BE2C (cell line): ENCODE results near the gene TEC.

Experiments
- DNase-seq: peaks from one replicate; pipeline ENCODE4 v3.0.0-alpha.2; 2020
- H3K27me3 ChIP-seq: fragments of 250-450 bp; sonication (Bioruptor Pico); 2 replicates; pipeline ENCODE4 v1.5.1; 2020; ENCODE audit warnings: mild to moderate bottlenecking
- H3K36me3 ChIP-seq: fragments of 250-450 bp; sonication (Bioruptor Pico); 2 replicates; pipeline ENCODE4 v1.5.1; 2020; ENCODE audit warnings: mild to moderate bottlenecking
- H3K4me1 ChIP-seq: fragments of 250-450 bp; sonication (Bioruptor Pico); 2 replicates; pipeline ENCODE4 v1.5.1; 2020
- H3K4me3 ChIP-seq: 2 replicates; pipeline ENCODE4 v1.5.1; 2011; ENCODE audit warnings: low read depth, low read length
- H3K9me3 ChIP-seq: fragments of 250-450 bp; sonication (Bioruptor Pico); 2 replicates; pipeline ENCODE4 v1.5.1; 2020
- TF ChIP-seq, protein P1 (sequence below): IDR thresholded peaks from 2 replicates; pipeline ENCODE4 v1.5.1; 2012; ENCODE audit warnings: mild to moderate bottlenecking, low read depth, low read length

The TEC gene

DNA sequence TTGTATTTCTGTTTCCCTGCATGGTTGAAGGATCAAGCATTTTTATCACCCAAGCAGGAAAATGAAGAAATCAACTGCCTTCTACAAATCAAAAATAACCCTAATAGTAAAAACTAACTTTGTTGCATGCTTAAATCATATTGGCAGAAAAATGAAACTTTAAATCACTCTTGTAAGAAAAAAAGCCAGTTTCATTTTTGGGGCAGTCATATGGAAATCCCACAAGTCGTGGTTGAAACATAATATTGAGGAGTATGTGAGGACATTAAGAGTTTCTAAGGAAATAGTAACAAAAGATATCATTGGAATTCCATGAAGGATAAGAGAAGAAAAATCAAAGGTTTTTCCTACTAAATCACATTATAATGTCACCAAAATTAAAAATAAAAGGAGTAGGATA is 8.4 kb downstream of the TEC start:
- Histone ChIP-seq H3K27me3 (peaks cover 10% of the 10 kb centered on the region), H3K9me3 (no peaks in the 10 kb centered on the region), H3K36me3 (no peaks in the 10 kb centered on the region), H3K4me3 (no peak overlapping the region), H3K4me1 (no peaks in the 10 kb centered on the region)
- no peak for DNase-seq
- TF ChIP-seq, protein P1, sequence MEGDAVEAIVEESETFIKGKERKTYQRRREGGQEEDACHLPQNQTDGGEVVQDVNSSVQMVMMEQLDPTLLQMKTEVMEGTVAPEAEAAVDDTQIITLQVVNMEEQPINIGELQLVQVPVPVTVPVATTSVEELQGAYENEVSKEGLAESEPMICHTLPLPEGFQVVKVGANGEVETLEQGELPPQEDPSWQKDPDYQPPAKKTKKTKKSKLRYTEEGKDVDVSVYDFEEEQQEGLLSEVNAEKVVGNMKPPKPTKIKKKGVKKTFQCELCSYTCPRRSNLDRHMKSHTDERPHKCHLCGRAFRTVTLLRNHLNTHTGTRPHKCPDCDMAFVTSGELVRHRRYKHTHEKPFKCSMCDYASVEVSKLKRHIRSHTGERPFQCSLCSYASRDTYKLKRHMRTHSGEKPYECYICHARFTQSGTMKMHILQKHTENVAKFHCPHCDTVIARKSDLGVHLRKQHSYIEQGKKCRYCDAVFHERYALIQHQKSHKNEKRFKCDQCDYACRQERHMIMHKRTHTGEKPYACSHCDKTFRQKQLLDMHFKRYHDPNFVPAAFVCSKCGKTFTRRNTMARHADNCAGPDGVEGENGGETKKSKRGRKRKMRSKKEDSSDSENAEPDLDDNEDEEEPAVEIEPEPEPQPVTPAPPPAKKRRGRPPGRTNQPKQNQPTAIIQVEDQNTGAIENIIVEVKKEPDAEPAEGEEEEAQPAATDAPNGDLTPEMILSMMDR: no peak

DNA sequence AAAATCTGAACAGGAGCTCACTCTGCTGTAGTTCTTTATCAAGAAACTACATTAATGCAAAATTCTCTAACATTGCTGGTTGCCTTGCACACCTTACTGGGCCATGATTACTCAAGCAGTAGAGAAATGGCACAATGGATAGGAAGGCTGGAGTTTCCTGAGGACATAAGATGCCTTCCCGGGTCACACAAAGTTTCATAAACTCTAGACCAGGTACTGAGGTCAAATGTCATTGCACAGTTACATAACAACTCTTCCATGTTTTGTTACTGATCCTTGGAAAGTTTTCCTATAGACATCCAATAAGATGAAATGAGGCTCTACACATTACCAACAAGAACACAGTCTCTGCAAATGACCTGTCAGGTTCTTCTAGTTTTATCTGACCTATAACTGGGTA is 9.9 kb downstream of the TEC start:
- Histone ChIP-seq H3K36me3 (no peaks in the 10 kb centered on the region), H3K9me3 (no peaks in the 10 kb centered on the region), H3K4me1 (no peaks in the 10 kb centered on the region), H3K27me3 (peaks cover 10% of the 10 kb centered on the region), H3K4me3 (no peak overlapping the region)
- DNase-seq: no peak
- TF ChIP-seq, protein P1: no peak

DNA sequence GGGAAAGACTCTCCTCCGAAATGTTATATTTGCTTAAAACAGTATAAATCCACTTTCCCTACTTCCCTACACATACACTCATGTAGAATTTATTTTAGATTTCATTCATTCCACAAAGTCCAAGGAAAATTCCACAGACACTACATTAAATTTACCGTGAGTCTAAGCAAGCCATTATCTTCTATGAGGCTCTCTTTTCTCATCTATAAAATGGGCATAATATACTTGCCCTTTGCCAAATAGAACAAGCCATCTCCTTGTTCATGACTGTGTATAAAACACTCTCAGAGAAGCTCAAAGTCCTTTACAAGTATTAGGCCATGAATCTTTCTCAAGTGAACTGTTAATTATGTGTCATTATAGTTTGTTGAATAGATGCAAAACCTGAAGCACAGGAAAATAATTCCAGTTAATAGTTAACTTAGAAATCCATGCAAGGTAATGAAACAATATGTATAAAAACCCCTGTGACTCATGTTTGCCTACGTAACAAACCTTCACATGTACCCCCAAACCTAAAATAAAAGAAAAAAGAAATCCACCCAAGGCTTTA is 10.7 kb downstream of the TEC start:
- H3K36me3 ChIP-seq: no peaks in the 10 kb centered on the region
- DNase-seq: no peak
- H3K27me3 ChIP-seq: peaks cover 10% of the 10 kb centered on the region
- TF ChIP-seq, protein P1: no peak
- no peaks in the 10 kb centered on the region for H3K9me3 ChIP-seq
- no peaks in the 10 kb centered on the region for H3K4me1 ChIP-seq
- no peak overlapping the region for H3K4me3 ChIP-seq

DNA sequence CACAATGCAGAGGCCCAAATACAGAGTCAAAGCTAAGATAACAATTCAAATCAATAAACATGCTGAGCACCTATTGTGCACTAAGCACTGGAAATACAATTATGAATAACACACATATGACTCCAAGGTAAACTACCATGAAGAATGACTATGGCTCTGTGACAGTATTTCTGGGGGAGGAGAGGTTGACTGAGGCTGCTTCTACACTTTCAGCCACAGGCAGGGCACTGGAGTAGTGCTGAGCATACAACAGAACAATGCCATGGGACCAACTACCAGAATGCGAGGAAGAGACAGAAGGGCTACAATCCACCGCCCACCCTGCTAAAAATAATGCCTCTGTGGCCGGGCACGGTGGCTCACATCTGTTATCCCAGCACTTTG is 13.7 kb downstream of the TEC start:
- H3K36me3 ChIP-seq: no peaks in the 10 kb centered on the region
- no peak overlapping the region for H3K4me3 ChIP-seq
- H3K9me3 ChIP-seq: no peaks in the 10 kb centered on the region
- H3K27me3 ChIP-seq: peaks cover 9% of the 10 kb centered on the region; the same call in 1 of the 2 replicates
- TF ChIP-seq, protein P1: no peak
- no peak for DNase-seq
- no peaks in the 10 kb centered on the region for H3K4me1 ChIP-seq

DNA sequence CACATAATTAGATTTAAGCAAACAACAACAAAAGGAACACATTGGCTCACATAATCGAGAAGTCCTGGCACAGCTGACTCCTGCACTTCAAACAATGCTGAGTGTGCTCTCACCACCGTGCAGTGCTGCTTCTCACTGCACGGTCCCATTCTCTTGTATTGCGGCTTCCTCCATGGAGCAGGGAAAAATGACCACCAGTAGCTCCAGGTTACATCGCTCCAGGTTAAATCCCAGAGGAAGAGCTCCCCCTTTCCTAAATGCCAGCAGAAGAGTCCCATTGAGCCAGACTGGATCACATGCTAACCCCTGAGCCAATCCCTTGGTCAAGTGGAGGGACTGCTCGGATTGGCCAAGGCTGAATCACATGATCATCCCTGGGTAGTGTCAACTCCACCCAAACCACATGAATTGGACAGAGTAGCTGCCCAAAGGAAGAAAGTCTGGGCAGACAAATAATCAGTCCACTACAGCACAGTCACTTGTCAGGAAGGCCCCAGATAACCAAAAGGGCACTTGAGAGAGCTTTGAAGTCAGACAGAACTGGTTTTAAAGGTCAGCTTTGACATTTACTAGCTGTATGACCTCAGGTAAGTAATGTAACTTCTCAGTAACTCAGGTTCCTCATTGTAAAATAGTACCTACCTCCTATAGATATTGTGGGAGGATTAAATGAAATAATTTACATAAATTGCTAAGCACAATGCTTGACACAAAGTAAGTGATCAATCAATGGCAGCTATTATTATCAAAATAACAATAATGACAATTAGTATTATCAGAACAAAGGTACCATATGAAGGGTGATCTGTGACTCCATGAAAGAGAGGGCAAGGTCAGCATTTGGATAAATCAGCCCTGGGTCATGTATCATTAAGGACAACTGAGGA is 14.3 kb downstream of the TEC start:
- Histone ChIP-seq H3K4me3 (no peak overlapping the region), H3K4me1 (no peaks in the 10 kb centered on the region), H3K27me3 (peaks cover 9% of the 10 kb centered on the region; the same call in 1 of the 2 replicates), H3K9me3 (no peaks in the 10 kb centered on the region), H3K36me3 (no peaks in the 10 kb centered on the region)
- DNase-seq: peak; percentile 14
- TF ChIP-seq, protein P1: no peak

DNA sequence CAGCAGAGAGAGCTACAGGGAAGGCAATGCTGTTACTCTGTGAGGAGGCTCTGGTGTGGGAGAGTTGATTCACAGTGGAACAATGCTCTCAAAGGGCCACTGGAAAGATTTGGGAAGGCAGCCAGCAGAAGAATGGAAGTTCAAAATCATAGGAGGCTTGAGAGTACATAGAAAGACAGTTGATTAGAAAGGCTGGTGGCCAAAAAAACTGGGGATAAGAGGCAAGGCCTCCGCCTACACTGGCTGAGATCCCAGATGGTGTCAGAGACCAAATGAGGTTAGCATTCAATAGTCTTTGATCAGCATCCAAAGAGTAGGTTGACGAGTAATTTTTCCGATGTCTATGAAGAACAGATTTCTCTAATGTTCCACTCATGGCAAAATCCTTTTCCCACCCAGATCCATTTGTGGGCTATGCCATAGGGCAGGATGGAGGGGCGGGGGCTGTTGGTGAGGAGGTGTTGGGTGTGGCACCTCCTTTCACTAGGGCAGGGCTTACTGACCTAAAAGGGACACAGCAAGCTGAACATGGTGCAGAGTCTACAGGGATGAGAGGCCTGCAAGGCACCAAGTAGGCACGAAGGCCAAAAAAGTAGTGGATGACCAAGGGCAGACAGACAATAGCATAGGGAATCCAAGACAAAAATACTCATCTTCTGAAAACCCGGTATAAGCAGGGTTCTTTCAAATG is 15.1 kb downstream of the TEC start:
- TF ChIP-seq, protein P1: no peak
- no peak for DNase-seq
- H3K36me3 ChIP-seq: no peaks in the 10 kb centered on the region

More for the DNA sequence above, 15.1 kb downstream of the TEC start:
- peaks cover 9% of the 10 kb centered on the region; the same call in 1 of the 2 replicates for H3K27me3 ChIP-seq
- no peak overlapping the region for H3K4me3 ChIP-seq
- H3K4me1 ChIP-seq: no peaks in the 10 kb centered on the region
- no peaks in the 10 kb centered on the region for H3K9me3 ChIP-seq
